HG03457 (cell line): ENCODE measurements around the gene KRT76.
"Not testable (repeated sequence)": the region's sequence is repeated elsewhere in the genome, so short reads cannot be mapped to it uniquely, and the experiment has no call there.

Source experiments
- ATAC-seq: cut with Tn5 transposase; IDR thresholded peaks from one replicate; pipeline ENCODE4 v1.9.1; 2021; ENCODE audit warnings: moderate number of reproducible peaks; ENCODE audit not compliant: unreplicated experiment

Gene KRT76

DNA sequence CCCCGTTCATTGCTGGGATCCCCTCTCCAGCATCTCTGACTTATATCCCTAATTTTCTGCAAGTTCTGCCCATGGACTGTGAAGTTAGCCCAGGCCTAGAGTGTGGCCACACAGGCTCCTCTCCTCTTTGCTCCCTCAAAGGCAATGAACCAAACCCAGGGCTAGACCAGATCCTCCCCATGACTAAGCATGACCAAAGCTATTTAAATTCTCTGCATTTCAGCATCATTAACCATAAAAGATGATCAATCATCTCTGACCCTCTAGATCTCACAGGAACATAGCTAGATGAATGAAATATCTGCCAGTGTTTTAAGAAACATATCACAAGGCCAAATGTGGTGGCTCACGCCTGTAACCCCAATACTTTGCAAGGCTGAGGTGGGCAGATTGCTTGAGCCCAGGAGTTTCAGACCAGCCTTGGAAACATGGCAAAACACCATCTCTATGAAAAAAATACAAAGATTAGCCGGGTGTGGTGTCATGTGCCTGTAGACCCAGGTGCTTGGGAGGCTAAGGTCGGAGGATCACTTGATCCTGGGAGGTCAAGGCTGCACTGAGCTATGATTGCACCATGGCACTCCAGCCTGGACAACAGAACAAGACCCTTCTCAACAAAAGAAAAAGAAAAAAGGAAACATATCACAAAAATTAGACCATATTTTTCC, 21.0 kb upstream of the KRT76 start:
- no peak for ATAC-seq

- ATAC-seq, result no peak
These were observed 20.4 kb upstream of the KRT76 start for GRCh38 chr12:52797529-52797894.

- no peak for ATAC-seq
These were observed 19.8 kb upstream of the KRT76 start for GRCh38 chr12:52796839-52797528.

DNA sequence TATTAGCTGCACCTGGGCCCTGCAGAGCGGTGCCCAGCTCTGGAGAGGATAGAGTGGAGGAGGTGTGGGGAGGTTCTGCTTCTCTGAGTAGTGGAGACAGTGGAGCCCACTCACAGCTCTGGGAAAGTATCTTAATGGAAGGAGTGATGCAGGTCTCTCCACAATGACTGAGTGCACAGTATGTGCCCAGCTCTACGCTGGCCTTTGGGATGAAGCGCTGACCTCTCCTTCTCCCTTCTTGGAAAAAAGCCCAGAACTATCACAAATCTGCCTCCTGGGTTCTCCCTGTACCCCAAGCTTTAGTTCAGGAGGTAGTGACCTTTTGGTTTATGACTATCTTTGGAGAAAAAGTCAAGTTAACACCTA, 19.3 kb upstream of the KRT76 start:
- no peak for ATAC-seq

- ATAC-seq, result no peak
These were observed 18.7 kb upstream of the KRT76 start, which contains the start of gene KRT3 for GRCh38 chr12:52795694-52796428. Gene KRT3, minus strand, starts transcription at chr12:52796117. Its CDS starts 75 bp downstream, at chr12:52796042.

- ATAC-seq, result not testable (repeated sequence)
These were observed 18.2 kb upstream of the KRT76 start for GRCh38 chr12:52795332-52795674.

DNA sequence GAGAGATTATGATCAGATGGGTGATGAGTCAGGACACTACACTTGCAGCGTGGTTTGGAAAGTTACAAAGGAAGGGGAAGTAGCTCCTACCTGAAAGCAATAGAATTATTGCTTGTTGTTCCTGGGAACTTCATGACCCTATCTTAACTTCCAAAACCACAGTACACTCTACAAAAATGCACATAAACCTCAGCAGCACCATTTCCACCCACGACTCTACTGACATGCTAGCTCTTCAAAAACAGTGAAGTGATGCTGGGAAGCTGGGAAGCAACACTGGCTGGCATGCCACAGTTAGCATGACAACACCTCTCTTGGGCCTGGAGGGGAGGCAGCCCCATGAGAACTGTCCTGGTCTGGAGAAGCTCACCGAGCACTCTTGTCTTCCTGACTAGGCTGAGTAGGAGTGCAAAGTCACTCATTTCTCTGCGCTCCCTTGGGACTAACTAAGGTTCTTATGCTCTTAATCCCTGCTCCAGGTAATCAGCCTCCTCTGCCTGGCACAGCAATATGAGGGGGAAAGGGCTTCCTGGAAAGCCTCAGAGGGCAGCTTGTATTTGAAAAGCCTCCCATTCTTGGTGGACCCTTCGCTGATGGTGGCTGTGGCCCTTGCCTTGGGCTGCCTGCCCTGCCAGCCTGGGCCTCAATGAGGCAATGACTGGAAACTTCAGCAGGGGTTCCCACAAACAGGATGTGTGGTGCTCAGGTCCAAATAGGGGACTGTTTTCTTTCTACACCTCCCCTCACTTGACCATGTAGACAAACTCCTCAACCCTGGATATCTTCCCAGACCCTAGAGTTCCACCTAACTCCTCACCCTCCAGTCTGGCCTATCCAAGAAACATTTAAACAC, 17.6 kb upstream of the KRT76 start:
- ATAC-seq, result no peak

- no peak for ATAC-seq
These were observed 15.3 kb upstream of the KRT76 start for GRCh38 chr12:52792185-52793029.

GRCh38 chr12:52791271-52792184, 14.4 kb upstream of the KRT76 start:
- no peak for ATAC-seq

GRCh38 chr12:52790427-52791270, 13.5 kb upstream of the KRT76 start:
- no peak for ATAC-seq

- ATAC-seq, result no peak
These were observed 12.7 kb upstream of the KRT76 start for GRCh38 chr12:52789637-52790426.

- no peak for ATAC-seq
These were observed 11.9 kb upstream of the KRT76 start for GRCh38 chr12:52788876-52789636.

DNA sequence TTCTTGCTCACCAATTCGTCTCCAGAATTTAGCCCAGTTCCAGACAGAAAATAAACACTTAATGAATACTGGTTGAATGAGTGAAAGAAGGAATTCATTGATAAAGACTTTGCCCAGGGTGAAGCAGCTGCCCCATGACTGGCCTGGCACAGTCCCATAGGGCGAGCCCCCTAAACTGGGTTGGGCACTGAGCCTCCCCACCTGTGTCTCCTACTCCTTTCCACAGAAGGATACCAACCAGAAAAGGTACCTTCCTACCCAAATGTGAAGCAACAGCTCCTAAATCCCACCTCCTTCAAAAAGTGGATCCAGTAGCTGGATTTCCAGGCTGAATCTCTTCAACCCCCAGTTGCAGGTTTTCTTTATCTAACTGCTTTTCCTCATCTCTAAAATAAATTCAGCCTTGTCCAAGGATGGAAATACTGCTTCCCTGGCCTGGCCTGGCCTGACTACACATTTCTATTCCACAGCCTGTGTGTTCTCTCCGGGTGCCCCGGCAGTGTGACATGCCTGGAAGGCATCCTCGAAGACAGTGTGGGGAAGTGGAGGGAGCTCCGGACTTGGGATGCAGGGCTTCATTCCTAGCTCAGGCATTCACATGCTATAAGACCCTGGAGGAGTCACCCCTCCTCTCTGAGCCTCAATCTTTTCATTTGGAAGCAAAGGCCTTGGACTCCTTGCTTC, 11.2 kb upstream of the KRT76 start:
- ATAC-seq, result no peak

DNA sequence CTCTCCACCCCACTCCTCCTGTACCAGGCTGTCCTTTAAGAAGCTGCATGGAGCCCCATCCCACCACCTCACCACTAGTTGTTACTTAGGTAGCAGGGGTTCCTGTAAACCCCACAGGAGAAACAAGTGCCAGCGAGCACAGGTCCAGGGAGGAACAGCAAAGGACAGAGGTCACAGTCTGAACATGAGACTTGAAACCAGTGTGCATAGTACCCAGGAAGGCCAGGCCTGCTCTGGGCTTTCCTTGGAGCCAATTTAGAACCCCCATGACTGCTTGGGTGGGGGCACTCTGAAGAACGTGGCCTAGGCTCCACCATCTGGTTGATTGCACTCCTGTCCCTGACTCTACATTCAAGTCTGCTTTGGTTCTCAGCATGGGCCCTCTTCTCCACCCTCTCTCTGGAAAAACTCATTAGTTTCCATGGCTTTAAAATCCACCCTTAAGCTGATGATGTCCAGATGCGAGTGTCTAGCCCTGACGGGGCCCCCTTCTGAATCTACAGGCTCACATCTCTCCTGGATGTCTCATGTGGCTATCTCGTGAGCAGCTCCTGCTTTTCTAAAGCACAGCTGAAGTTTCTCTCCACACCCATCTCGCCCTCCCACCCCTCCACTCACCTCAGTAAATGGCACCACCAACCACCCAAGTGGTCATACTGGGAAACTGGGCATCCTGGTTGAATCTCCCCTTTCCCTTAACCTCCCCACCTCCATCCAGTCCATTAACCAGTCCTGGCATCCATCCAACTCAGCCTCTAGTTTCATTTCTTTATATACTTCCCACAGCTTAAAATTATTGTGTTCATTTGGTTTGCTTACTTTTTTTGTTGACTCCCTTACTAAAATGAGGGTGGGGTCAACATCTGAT, 10.4 kb upstream of the KRT76 start:
- no peak for ATAC-seq

- ATAC-seq, result no peak
These were observed 7.8 kb upstream of the KRT76 start for GRCh38 chr12:52784909-52785308.
